Esophagus muscularis mucosa (tissue), 3 donors: Measurements from ENCODE around the gene RALGAPA1.
"Not testable (repeated sequence)": the region's sequence is repeated elsewhere in the genome, so short reads cannot be mapped to it uniquely, and the experiment has no call there.

ENCODE experiments used
- CTCF ChIP-seq, 3 experiments: fragments of 200-600 bp in 2 of 3; fragments of 450-650 bp in 1 of 3; sonication (generic) in 2 of 3; IDR thresholded peaks; one replicate each; pipeline ENCODE4 v1.5.1; 2017 to 2019; ENCODE audit warnings: antibody characterized with exemption in 3 of 3, mild to moderate bottlenecking in 2 of 3, moderate library complexity in 1 of 3
- POLR2AphosphoS5 ChIP-seq, 2 donors: sonication (generic); formaldehyde crosslinking; IDR thresholded peaks; one replicate each; pipeline ENCODE4 v1.6.1; 2017; ENCODE audit warnings: antibody characterized with exemption in 2 of 2

GRCh38 chr14:35735163-35735562, 73.9 kb downstream of the RALGAPA1 start:
- TF ChIP-seq CTCF, POLR2AphosphoS5 (IDR thresholded peaks at IDR 0.05): not testable (repeated sequence)
